HEK293T (cell line): ENCODE measurements around the gene ZDHHC22.

Source experiments
- CTCF ChIA-PET: fragments of 350-600 bp; formaldehyde crosslinking; extraction: SDS; loops from one replicate; lab custom pipeline; 2021; ENCODE audit warnings: antibody characterized with exemption, inconsistent platforms; lab: Yijun Ruan, JAX
- POLR2A ChIA-PET: fragments of 350-600 bp; formaldehyde crosslinking; extraction: SDS; loops from one replicate; lab custom pipeline; 2020; ENCODE audit warnings: antibody characterized with exemption, inconsistent platforms; lab: Yijun Ruan, JAX
- DNase-seq: peaks from one replicate; pipeline ENCODE4 v3.0.0; 2012; ENCODE audit warnings: mixed read lengths; ENCODE audit errors: extremely low spot score
- ARNT ChIP-seq: fragments of 450-650 bp; IDR thresholded peaks from 2 replicates; pipeline ENCODE4 v1.6.1; 2017; ENCODE audit warnings: mild to moderate bottlenecking
- BHLHE40 ChIP-seq: fragments of 450-650 bp; IDR thresholded peaks from 2 replicates; pipeline ENCODE4 v1.6.1; 2016; ENCODE audit warnings: mild to moderate bottlenecking, moderate library complexity, borderline replicate concordance
- CTBP1 ChIP-seq: fragments of 450-650 bp; IDR thresholded peaks from 2 replicates; pipeline ENCODE4 v1.6.1; 2016; ENCODE audit warnings: borderline replicate concordance
- ELF4 ChIP-seq: fragments of 450-650 bp; IDR thresholded peaks from 2 replicates; pipeline ENCODE4 v1.6.1; 2017; ENCODE audit warnings: antibody characterized with exemption
- FOXA1 ChIP-seq: fragments of 450-650 bp; IDR thresholded peaks from 2 replicates; pipeline ENCODE4 v1.6.1; 2016; ENCODE audit warnings: mild to moderate bottlenecking
- FOXK2 ChIP-seq: fragments of 450-650 bp; IDR thresholded peaks from 2 replicates; pipeline ENCODE4 v1.6.1; 2016; ENCODE audit warnings: mild to moderate bottlenecking
- FOXM1 ChIP-seq: fragments of 450-650 bp; IDR thresholded peaks from 2 replicates; pipeline ENCODE4 v1.6.1; 2017; ENCODE audit warnings: mild to moderate bottlenecking, borderline replicate concordance
- HDGF ChIP-seq: fragments of 450-650 bp; IDR thresholded peaks from 2 replicates; pipeline ENCODE4 v1.6.1; 2017; ENCODE audit warnings: antibody characterized with exemption, borderline replicate concordance
- L3MBTL2 ChIP-seq: fragments of 450-650 bp; conservative IDR thresholded peaks from 2 replicates; pipeline ENCODE4 v1.6.1; 2016; ENCODE audit warnings: mild to moderate bottlenecking
- LEF1 ChIP-seq: fragments of 450-650 bp; IDR thresholded peaks from 2 replicates; pipeline ENCODE4 v1.6.1; 2017; ENCODE audit warnings: mild to moderate bottlenecking, borderline replicate concordance
- NFRKB ChIP-seq: fragments of 450-650 bp; IDR thresholded peaks from 2 replicates; pipeline ENCODE4 v1.6.1; 2016; ENCODE audit warnings: mild to moderate bottlenecking, moderate library complexity
- SP1 ChIP-seq: fragments of 450-650 bp; IDR thresholded peaks from 2 replicates; pipeline ENCODE4 v1.6.1; 2017
- SUZ12 ChIP-seq: fragments of 450-650 bp; IDR thresholded peaks from 2 replicates; pipeline ENCODE4 v1.6.1; 2016; ENCODE audit warnings: mild to moderate bottlenecking
- TARDBP ChIP-seq: fragments of 450-650 bp; IDR thresholded peaks from 2 replicates; pipeline ENCODE4 v1.6.1; 2016
- ZNF384 ChIP-seq: fragments of 450-650 bp; IDR thresholded peaks from 2 replicates; pipeline ENCODE4 v1.6.1; 2016
- TF ChIP-seq, protein P1 (sequence below): fragments of 450-650 bp; IDR thresholded peaks from 2 replicates; pipeline ENCODE4 v1.6.1; 2016

ZDHHC22 gene

DNA sequence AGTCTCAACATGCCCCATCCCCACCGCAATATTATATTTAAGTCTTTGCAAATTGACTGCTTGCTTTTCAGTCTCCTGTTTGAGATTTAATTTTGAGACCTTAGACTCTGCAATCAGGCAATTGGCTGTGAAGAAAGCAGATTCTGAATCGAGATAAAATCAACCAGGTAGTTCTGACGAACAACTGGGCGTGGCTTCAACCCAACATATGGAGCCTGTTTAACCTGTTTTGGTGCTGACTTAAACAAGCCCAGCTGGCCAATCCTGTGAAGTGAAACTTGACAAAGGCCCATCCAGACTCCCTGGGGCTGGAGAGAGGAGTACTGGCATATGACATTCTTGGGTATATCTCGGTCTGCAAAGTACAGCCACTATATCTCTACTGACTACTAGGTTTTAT is 53.4 kb downstream of the ZDHHC22 start:
- POLR2A ChIA-PET = no interaction called here
- CTCF ChIA-PET = interaction anchor here (0.9 kb wide), 1 partner anchor 215 kb away, joined by 3 read pairs; no protein-coding TSS in a partner anchor
- no peak for DNase-seq
- no peak for TF ChIP-seq NFRKB

DNA sequence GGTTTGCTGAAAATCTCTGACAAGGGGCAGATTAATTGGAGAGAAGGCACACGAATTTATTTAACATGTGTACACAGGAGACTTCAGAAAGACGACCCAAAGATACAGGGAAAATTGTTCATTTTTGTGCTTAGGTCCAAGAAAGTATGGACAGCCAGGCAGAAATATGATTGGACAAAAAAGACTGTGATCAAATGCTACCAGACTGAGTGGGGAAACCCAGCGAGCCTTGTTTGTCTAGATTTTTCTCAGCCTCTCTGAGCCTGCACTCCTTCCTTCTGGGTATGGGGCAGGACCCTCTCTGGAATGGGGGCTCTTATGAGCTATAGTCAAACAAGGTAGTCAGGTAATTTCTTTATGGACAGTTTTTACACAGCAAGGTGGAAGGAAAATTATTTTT is 54.0 kb downstream of the ZDHHC22 start:
- no peak for DNase-seq
- ChIA-PET CTCF (no interaction called here), POLR2A (interaction anchor here (3.2 kb wide), 1 partner anchor 10 kb away, joined by 11 read pairs; the partner anchor contains the start of gene CIPC)
- TF ChIP-seq ELF4 (no peak), LEF1 (no peak), HDGF (no peak), FOXA1 (no peak), ARNT (no peak), CTBP1 (no peak), SP1 (no peak), NFRKB (no peak), SUZ12 (no peak), FOXM1 (no peak), ZNF384 (no peak)
- TF ChIP-seq, protein P1, sequence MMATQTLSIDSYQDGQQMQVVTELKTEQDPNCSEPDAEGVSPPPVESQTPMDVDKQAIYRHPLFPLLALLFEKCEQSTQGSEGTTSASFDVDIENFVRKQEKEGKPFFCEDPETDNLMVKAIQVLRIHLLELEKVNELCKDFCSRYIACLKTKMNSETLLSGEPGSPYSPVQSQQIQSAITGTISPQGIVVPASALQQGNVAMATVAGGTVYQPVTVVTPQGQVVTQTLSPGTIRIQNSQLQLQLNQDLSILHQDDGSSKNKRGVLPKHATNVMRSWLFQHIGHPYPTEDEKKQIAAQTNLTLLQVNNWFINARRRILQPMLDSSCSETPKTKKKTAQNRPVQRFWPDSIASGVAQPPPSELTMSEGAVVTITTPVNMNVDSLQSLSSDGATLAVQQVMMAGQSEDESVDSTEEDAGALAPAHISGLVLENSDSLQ = no peak

DNA sequence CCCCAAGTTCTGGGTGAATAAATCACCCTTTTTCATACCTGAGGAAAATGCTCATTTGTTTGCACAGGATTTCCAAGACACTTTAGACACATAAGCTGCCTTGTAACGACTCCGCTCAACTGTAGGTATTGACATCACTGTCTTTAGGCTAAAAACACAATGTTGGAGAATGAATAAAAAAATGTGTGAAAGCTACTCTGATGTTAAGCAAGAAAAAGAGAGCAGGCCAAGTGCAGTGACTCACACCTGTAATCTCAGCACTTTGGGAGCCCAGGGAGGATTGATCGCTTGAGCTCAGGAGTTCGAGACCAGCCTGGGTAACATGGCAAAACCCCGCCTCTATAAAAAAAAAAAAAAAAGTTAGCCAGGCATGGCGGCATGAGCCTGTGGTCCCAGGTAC is 54.6 kb downstream of the ZDHHC22 start:
- TF ChIP-seq SUZ12 = no peak
- no peak for TF ChIP-seq NFRKB
- TF ChIP-seq FOXA1 = no peak
- no peak for TF ChIP-seq SP1
- TF ChIP-seq LEF1 = no peak
- TF ChIP-seq FOXM1 = no peak
- no peak for TF ChIP-seq CTBP1
- TF ChIP-seq TARDBP = no peak
- no peak for TF ChIP-seq ELF4
- ChIA-PET CTCF (interaction anchor here (0.7 to 2.5 kb wide), 2 partner anchors 33 to 214 kb away, joined by 3 to 9 read pairs; no protein-coding TSS in a partner anchor), POLR2A (interaction anchor here (3.2 kb wide), 1 partner anchor 10 kb away, joined by 11 read pairs; the partner anchor contains the start of gene CIPC)
- no peak for DNase-seq

DNA sequence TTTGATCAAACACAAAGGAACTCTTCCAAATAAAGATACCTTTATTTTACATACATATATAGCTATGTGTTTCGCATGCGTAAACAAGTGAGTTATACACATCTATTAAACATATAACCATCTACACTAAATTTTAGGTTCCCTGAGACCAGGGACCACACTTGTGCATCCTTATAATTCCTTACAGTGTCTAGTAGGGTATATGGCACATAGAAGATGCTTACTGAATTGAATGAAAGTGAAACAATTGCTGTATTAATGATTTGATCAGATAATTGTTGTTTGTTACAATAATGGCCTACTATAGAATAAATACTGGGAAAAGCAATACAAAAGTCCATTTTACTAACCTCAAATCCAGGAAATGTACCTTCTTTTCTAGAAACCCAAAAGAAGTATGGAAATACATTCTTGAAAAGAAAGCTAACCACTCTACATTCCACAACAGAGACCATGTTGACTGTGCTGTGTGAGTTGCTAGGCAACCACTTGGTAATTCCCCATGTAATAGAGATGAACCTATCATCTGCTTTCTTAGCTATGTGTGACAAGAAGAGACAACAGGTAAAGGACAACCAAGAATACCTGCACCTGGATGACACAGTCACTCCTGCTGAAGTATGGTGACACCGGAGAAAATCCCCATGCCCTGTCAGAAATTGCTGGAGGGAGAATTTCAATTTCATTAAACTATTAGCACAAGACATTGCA is 55.4 kb downstream of the ZDHHC22 start:
- CTCF ChIA-PET = interaction anchor here (0.6 to 2.5 kb wide), 9 partner anchors 9 to 301 kb away, joined by 3 to 14 read pairs (median 4); no protein-coding TSS in a partner anchor
- TF ChIP-seq TARDBP (no peak), HDGF (no peak), BHLHE40 (no peak), L3MBTL2 (no peak), FOXK2 (no peak), FOXM1 (no peak)
- DNase-seq = no peak
- POLR2A ChIA-PET = interaction anchor here (3.2 kb wide), 1 partner anchor 11 kb away, joined by 11 read pairs; the partner anchor contains the start of gene CIPC

DNA sequence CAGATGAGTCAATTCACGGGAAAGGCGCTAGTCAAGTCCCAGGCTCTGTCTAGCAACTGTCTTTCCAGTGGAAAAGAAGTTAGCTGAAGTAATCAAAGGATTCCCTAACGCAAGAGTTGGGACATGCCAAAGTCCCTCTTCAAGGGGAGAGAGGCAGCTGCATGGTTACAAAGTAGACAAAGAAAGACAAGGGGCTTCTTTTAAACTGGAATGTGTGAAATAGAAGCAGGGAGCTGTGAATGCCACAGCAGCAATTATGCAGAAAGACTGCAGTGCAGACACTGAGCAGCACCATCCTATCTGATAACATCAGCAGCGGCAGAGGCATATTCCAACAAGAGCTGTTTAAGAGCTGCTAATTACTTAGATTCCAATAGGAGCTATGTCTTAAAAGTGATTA is 56.1 kb downstream of the ZDHHC22 start:
- DNase-seq = no peak
- ChIA-PET POLR2A (interaction anchor here (0.6 to 3.2 kb wide), 2 partner anchors 12 to 79 kb away, joined by 4 to 11 read pairs; partner anchors contain the start of gene CIPC), CTCF (interaction anchor here (0.6 to 2.5 kb wide), 9 partner anchors 8 to 300 kb away, joined by 3 to 14 read pairs (median 4); no protein-coding TSS in a partner anchor)
- no peak for TF ChIP-seq ELF4
- TF ChIP-seq ARNT = no peak
- no peak for TF ChIP-seq SUZ12
- no peak for TF ChIP-seq HDGF
- no peak for TF ChIP-seq TARDBP
- no peak for TF ChIP-seq FOXM1
- TF ChIP-seq L3MBTL2 = no peak
- TF ChIP-seq NFRKB = no peak

DNA sequence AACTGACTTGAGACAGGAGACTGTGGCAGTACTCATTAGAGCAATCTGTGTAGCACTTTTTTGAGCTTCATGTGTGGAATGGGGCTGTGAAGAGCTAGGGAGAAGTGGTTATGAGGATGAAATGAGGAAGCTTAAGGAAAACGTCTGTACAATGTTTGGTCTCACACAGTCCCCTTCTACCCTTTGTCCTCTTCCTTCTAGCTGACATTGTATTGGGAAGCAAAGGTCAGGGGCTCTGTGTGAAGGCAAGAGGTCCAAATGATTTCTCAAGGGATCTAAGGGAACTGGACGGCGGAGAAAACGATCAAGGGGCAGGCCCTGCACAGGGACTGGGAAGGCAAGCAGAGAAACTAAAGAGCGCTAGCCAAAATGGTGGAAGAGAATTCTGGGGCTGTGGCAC is 56.6 kb downstream of the ZDHHC22 start:
- TF ChIP-seq ARNT (no peak), ZNF384 (no peak), BHLHE40 (no peak), LEF1 (no peak), NFRKB (no peak), FOXK2 (no peak), ELF4 (no peak), CTBP1 (no peak), FOXA1 (no peak), SUZ12 (no peak), FOXM1 (no peak), HDGF (no peak), SP1 (no peak), TARDBP (no peak), L3MBTL2 (no peak)
- TF ChIP-seq, protein P1 = no peak
- ChIA-PET CTCF (interaction anchor here (0.9 to 2.5 kb wide), 6 partner anchors 8 to 212 kb away, joined by 3 to 14 read pairs (median 8); no protein-coding TSS in a partner anchor), POLR2A (interaction anchor here (0.6 to 3.2 kb wide), 2 partner anchors 12 to 80 kb away, joined by 4 to 11 read pairs; partner anchors contain the start of gene CIPC)
- no peak for DNase-seq

DNA sequence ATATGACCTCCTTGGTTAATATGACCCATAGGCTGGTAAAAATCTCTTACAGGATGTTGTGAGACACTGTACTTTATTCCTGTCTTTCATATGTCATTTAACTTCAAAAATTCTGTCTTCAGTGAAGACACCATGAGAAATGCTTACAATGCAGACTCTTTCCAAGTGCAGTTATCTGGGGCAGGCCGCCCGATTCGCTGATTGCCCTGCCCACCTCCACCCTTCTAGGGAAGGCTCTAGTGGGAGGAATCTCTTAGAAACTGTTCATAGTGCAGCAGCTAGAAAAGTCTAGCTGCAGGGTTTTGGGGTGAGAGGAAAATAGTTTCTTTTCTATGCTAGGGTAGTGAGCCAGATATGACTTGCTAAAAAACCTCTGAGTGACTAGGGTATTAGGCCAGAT is 58.5 kb downstream of the ZDHHC22 start:
- no peak for DNase-seq
- no peak for TF ChIP-seq SP1
- TF ChIP-seq BHLHE40 = no peak
- TF ChIP-seq NFRKB = no peak
- TF ChIP-seq SUZ12 = no peak
- no peak for TF ChIP-seq ELF4
- TF ChIP-seq FOXK2 = no peak
- TF ChIP-seq LEF1 = no peak
- TF ChIP-seq FOXM1 = no peak
- ChIA-PET CTCF (interaction anchor here (0.7 to 2.0 kb wide), 3 partner anchors 13 to 207 kb away, joined by 3 to 16 read pairs (median 4); no protein-coding TSS in a partner anchor), POLR2A (no interaction called here)
